ENCODE results near the gene ZMIZ1. TPM values are rescaled to one million over a fixed set of nuclear protein-coding genes. Genes with fewer than 3 reads are reported as not detected.

The ZMIZ1 gene
- total RNA-seq, 1 experiment from 2014 or later = 28.4 TPM

DNA sequence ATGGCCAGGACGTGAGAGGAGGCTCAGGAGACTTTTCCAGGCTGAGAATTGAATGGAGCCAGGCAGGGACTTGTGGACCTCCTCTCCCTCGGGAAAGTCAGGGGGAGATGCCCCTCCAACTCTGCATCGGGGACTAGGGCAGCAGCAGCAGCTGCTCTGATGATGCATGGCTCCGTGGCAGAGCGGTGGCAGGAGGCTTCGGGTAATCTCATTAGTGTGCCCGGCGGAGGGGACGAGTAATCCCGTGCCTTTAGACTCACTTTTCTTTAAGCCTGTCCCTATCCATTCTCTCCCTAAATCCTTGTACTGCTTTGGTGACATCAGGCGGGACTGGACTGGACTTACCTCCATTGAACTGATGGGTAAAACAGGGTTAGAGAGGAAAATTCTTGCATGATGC is 75.1 kb downstream of the ZMIZ1 start (continued):
- TF ChIP-seq, protein P1, sequence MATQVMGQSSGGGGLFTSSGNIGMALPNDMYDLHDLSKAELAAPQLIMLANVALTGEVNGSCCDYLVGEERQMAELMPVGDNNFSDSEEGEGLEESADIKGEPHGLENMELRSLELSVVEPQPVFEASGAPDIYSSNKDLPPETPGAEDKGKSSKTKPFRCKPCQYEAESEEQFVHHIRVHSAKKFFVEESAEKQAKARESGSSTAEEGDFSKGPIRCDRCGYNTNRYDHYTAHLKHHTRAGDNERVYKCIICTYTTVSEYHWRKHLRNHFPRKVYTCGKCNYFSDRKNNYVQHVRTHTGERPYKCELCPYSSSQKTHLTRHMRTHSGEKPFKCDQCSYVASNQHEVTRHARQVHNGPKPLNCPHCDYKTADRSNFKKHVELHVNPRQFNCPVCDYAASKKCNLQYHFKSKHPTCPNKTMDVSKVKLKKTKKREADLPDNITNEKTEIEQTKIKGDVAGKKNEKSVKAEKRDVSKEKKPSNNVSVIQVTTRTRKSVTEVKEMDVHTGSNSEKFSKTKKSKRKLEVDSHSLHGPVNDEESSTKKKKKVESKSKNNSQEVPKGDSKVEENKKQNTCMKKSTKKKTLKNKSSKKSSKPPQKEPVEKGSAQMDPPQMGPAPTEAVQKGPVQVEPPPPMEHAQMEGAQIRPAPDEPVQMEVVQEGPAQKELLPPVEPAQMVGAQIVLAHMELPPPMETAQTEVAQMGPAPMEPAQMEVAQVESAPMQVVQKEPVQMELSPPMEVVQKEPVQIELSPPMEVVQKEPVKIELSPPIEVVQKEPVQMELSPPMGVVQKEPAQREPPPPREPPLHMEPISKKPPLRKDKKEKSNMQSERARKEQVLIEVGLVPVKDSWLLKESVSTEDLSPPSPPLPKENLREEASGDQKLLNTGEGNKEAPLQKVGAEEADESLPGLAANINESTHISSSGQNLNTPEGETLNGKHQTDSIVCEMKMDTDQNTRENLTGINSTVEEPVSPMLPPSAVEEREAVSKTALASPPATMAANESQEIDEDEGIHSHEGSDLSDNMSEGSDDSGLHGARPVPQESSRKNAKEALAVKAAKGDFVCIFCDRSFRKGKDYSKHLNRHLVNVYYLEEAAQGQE (IDR thresholded peaks at IDR 0.05; ENCODE audit: low read depth) = no peak
- TF ChIP-seq SRF (IDR thresholded peaks at IDR 0.05; ENCODE audit: low read depth) (no peak), YY1 (IDR thresholded peaks at IDR 0.05; ENCODE audit: extremely low read depth, insufficient replicate concordance, low read depth, low read length) (no peak), TCF7L2 (IDR thresholded peaks at IDR 0.05; ENCODE audit: borderline replicate concordance, extremely low read depth, insufficient read depth, insufficient read length) (no peak), RAD21 (IDR thresholded peaks at IDR 0.05; ENCODE audit: low read depth) (no peak), ZBTB33 (IDR thresholded peaks at IDR 0.05; ENCODE audit: extremely low read depth, insufficient replicate concordance, low read length) (no peak), CEBPB (IDR thresholded peaks at IDR 0.05; ENCODE audit: low read depth) (no peak)
